HAP-1 (cell line): ENCODE data around the gene SLC38A3.

Experiments
- DNase-seq, 2 experiments: peaks; one replicate each; pipeline ENCODE4 v3.0.0-alpha.2; 2016 to 2020; ENCODE audit warnings: low spot score in 2 of 2
- H3K27me3 ChIP-seq: fragments of 250-450 bp; sonication (Bioruptor Pico); 2 replicates; pipeline ENCODE4 v1.5.1; 2020; ENCODE audit warnings: low read depth, mild to moderate bottlenecking, moderate library complexity
- H3K36me3 ChIP-seq: fragments of 250-450 bp; sonication (Bioruptor Pico); replicated peaks from 2 replicates; pipeline ENCODE4 v1.5.1; 2020; ENCODE audit warnings: mild to moderate bottlenecking
- H3K4me1 ChIP-seq: fragments of 250-450 bp; sonication (Bioruptor Pico); 2 replicates; pipeline ENCODE4 v1.5.1; 2020; ENCODE audit warnings: mild to moderate bottlenecking
- H3K4me3 ChIP-seq: fragments of 250-450 bp; sonication (Bioruptor Pico); 2 replicates; pipeline ENCODE4 v1.5.1; 2020; ENCODE audit warnings: mild to moderate bottlenecking, moderate library complexity
- H3K9me3 ChIP-seq: fragments of 250-450 bp; sonication (Bioruptor Pico); 2 replicates; pipeline ENCODE4 v1.5.1; 2020; ENCODE audit warnings: mild to moderate bottlenecking, moderate library complexity
- in situ Hi-C: fragments of 300-500 bp; cut with MboI; formaldehyde crosslinking; loops from 3 replicates; pipeline ENCODE4 v1.14.3; 2020; ENCODE audit warnings: low sequenced_read_pairs, inconsistent platforms, mixed read lengths

Gene SLC38A3

GRCh38 chr3:50173685-50174516, 31.2 kb upstream of the SLC38A3 start:
- Histone ChIP-seq H3K4me3 (no peak overlapping the region), H3K36me3 (no peaks in the 10 kb centered on the region), H3K9me3 (no peaks in the 10 kb centered on the region), H3K4me1 (no peaks in the 10 kb centered on the region), H3K27me3 (no peaks in the 10 kb centered on the region)
- in situ Hi-C loops, result no loop called here
- DNase-seq, result no peak

- Histone ChIP-seq H3K4me3 (no peak overlapping the region), H3K4me1 (no peaks in the 10 kb centered on the region), H3K36me3 (no peaks in the 10 kb centered on the region), H3K9me3 (no peaks in the 10 kb centered on the region), H3K27me3 (no peaks in the 10 kb centered on the region)
- in situ Hi-C loops, result no loop called here
- DNase-seq, result no peak
Measured at GRCh38 chr3:50174517-50174895, 30.6 kb upstream of the SLC38A3 start.

DNA sequence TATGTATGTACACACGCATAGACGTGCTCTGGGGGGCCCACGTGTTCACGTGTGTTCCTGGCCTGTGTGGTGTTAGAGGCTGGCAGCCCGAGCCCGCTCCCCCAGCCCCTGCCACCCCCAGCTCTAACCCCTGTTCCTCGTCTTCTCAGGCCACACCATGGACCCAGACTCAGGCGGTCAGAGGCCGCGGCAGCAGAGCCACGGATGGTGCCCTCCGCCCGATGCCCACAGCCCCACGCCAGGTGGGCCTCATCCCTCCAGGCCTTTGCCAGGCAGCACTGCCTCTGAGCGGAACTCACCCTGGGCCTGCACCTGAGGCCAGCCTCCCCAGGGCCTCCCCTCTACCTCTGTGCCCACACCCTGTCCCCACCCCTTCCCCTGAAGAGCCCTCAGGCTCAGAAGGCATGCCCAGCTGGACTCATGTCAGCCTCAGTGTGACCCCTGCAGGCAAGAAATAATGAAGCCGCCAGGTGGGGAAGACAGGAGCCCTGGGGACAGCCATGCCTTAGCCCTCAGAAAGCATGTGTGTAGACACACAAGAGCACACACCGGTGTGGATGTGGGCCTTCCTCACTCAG, 30.0 kb upstream of the SLC38A3 start:
- Histone ChIP-seq H3K9me3 (no peaks in the 10 kb centered on the region), H3K4me3 (no peak overlapping the region), H3K27me3 (no peaks in the 10 kb centered on the region), H3K4me1 (no peaks in the 10 kb centered on the region), H3K36me3 (no peaks in the 10 kb centered on the region)
- in situ Hi-C loops, result no loop called here
- DNase-seq, result no peak

- Histone ChIP-seq H3K4me1 (no peaks in the 10 kb centered on the region), H3K9me3 (no peaks in the 10 kb centered on the region), H3K36me3 (no peaks in the 10 kb centered on the region), H3K27me3 (no peaks in the 10 kb centered on the region), H3K4me3 (no peak overlapping the region)
- in situ Hi-C loops, result no loop called here
- DNase-seq, result no peak
Measured at GRCh38 chr3:50177346-50177745, 27.7 kb upstream of the SLC38A3 start.

DNA sequence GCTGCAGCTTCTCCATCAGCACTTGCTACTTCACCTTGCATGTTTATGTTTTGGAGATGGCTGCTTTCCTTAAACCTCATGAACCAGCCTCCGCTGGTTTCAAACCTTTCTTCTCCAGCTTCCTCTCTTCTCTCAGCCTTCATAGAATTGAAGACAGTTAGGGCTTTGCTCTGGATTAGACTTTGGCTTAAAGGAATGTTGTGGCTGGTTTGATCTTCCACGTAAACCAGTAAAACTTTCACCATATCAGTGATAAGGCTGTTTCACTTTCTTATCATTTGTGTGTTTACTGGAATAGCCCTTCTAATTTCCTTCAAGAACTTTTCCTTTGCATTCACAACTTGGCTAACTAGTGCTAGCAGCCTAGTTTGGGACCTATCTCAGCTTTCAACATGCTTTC, 25.4 kb upstream of the SLC38A3 start:
- DNase-seq, result no peak

GRCh38 chr3:50181985-50182384, 23.1 kb upstream of the SLC38A3 start:
- Histone ChIP-seq H3K9me3 (no peaks in the 10 kb centered on the region), H3K4me3 (no peak overlapping the region), H3K4me1 (no peaks in the 10 kb centered on the region), H3K36me3 (no peaks in the 10 kb centered on the region), H3K27me3 (no peaks in the 10 kb centered on the region)
- in situ Hi-C loops, result loop anchor here (5.0 kb wide), 1 partner anchor 60 kb away; no protein-coding TSS in a partner anchor
- DNase-seq, result no peak

More for the DNA sequence above, 25.4 kb upstream of the SLC38A3 start:
- no peaks in the 10 kb centered on the region for H3K36me3 ChIP-seq
- in situ Hi-C loops, result loop anchor here (5.0 kb wide), 1 partner anchor 57 kb away; no protein-coding TSS in a partner anchor
- no peak overlapping the region for H3K4me3 ChIP-seq
- H3K27me3 ChIP-seq, result no peaks in the 10 kb centered on the region
- no peaks in the 10 kb centered on the region for H3K9me3 ChIP-seq
- no peaks in the 10 kb centered on the region for H3K4me1 ChIP-seq

GRCh38 chr3:50182533-50183099, 22.5 kb upstream of the SLC38A3 start:
- Histone ChIP-seq H3K9me3 (no peaks in the 10 kb centered on the region), H3K4me3 (no peak overlapping the region), H3K27me3 (no peaks in the 10 kb centered on the region), H3K36me3 (no peaks in the 10 kb centered on the region), H3K4me1 (no peaks in the 10 kb centered on the region)
- in situ Hi-C loops, result loop anchor here (5.0 kb wide), 1 partner anchor 60 kb away; no protein-coding TSS in a partner anchor
- DNase-seq, result no peak

- in situ Hi-C loops, result loop anchor here (5.0 kb wide), 1 partner anchor 61 kb away; no protein-coding TSS in a partner anchor
- no peaks in the 10 kb centered on the region for H3K36me3 ChIP-seq
- H3K4me3 ChIP-seq, result no peak overlapping the region
Measured at GRCh38 chr3:50183755-50184154, 21.3 kb upstream of the SLC38A3 start.

DNA sequence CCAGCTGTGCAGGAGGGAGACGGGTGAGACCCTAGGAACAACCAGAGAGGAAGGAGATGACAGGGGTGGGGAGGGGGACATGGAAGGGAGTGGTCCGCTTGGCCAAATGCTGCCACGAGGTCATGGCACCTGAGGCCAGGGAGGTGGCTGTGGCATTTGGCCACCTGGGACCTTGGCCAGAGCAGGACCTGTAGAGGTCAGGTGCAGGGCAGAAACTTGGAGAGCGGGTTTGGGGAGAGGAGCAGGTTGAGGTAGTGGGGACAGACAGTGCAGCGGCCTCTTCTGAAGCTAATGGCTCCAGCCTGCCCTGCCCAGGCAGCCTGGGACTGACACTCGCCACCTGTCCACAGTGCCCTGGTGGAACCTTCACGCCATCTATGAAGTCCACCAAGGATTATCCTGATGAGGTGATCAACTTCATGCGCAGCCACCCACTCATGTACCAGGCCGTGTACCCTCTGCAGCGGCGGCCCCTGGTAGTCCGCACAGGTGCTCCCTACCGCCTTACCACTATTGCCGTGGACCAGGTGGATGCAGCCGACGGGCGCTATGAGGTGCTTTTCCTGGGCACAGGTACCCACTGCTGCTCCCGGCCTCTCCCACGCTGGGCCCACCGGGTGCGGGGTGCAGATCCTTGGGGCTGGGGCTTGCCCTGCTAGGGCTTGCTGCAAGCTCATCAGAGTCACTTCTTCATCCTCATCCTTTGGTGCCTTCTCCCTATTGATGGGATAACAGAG, 20.7 kb upstream of the SLC38A3 start:
- DNase-seq, result no peak
- Histone ChIP-seq H3K4me3 (no peak overlapping the region), H3K27me3 (no peaks in the 10 kb centered on the region), H3K4me1 (no peaks in the 10 kb centered on the region), H3K36me3 (no peaks in the 10 kb centered on the region), H3K9me3 (no peaks in the 10 kb centered on the region)
- in situ Hi-C loops, result loop anchor here (5.0 kb wide), 1 partner anchor 62 kb away; no protein-coding TSS in a partner anchor

More at GRCh38 chr3:50183755-50184154, 21.3 kb upstream of the SLC38A3 start:
- H3K4me1 ChIP-seq, result no peaks in the 10 kb centered on the region
- DNase-seq, result no peak
- H3K27me3 ChIP-seq, result no peaks in the 10 kb centered on the region
- no peaks in the 10 kb centered on the region for H3K9me3 ChIP-seq

GRCh38 chr3:50185230-50185629, 19.8 kb upstream of the SLC38A3 start:
- H3K36me3 ChIP-seq, result no peaks in the 10 kb centered on the region
- H3K4me1 ChIP-seq, result no peaks in the 10 kb centered on the region
- H3K9me3 ChIP-seq, result no peaks in the 10 kb centered on the region
- H3K27me3 ChIP-seq, result no peaks in the 10 kb centered on the region
- H3K4me3 ChIP-seq, result no peak overlapping the region
- in situ Hi-C loops, result no loop called here
- DNase-seq, result no peak

GRCh38 chr3:50186096-50186495, 19.0 kb upstream of the SLC38A3 start:
- DNase-seq, result no peak
- H3K9me3 ChIP-seq, result no peaks in the 10 kb centered on the region
- H3K36me3 ChIP-seq, result no peaks in the 10 kb centered on the region
- H3K4me3 ChIP-seq, result no peak overlapping the region
- no peaks in the 10 kb centered on the region for H3K27me3 ChIP-seq
- in situ Hi-C loops, result no loop called here
- H3K4me1 ChIP-seq, result no peaks in the 10 kb centered on the region

- in situ Hi-C loops, result no loop called here
Measured at GRCh38 chr3:50187750-50188149, 17.3 kb upstream of the SLC38A3 start.

DNA sequence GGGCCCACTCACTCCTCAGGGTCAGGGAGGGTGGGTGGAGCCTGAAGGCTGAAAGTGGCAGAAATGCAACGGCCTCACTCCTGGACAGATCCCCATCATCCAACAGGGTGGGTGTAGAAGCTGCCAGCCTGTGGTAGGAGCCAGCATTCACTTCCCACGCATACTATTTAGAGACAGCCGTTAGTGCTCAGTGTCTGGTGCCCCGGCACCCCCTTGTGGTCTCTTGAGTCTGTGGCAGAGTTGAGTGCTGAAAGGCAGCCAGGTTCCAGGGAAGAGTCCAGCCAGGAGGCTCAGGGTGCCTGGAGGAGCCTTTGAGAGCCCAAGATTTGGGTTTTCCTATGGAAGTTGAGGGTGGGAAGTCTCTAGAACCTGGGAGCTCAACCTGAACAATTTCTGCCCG, 15.8 kb upstream of the SLC38A3 start:
- Histone ChIP-seq H3K4me3 (no peak overlapping the region), H3K9me3 (no peaks in the 10 kb centered on the region), H3K36me3 (no peaks in the 10 kb centered on the region), H3K27me3 (no peaks in the 10 kb centered on the region), H3K4me1 (no peaks in the 10 kb centered on the region)
- in situ Hi-C loops, result no loop called here
- DNase-seq, result peak; percentile 57 to 73

More at GRCh38 chr3:50187750-50188149, 17.3 kb upstream of the SLC38A3 start:
- DNase-seq, result no peak
- no peaks in the 10 kb centered on the region for H3K27me3 ChIP-seq
- H3K9me3 ChIP-seq, result no peaks in the 10 kb centered on the region
- no peaks in the 10 kb centered on the region for H3K4me1 ChIP-seq
- no peaks in the 10 kb centered on the region for H3K36me3 ChIP-seq
- no peak overlapping the region for H3K4me3 ChIP-seq
